Natural killer cell (primary cell): Measurements from ENCODE around the gene EYA4. TPM values are rescaled to one million over a fixed set of nuclear protein-coding genes. Genes with fewer than 3 reads are reported as not detected.

Experiments
- ATAC-seq, 3 donors: fragments of 150-1000 bp in 2 of 3; fragments of 200-7000 bp in 1 of 3; cut with Tn5 transposase; 1 replicate in 1 of 3; 2 replicates in 2 of 3; pipeline ENCODE4 v1.10.0; 2021; ENCODE audit warnings: mild to moderate bottlenecking in 2 of 3, moderate library complexity in 2 of 3
- DNase-seq, 2 donors: peaks; one replicate each; pipeline versions ENCODE4 v3.0.0 to v3.0.0-alpha.2; 2013 to 2021; ENCODE audit warnings: mixed read lengths in 1 of 2
- H3K27ac ChIP-seq: one replicate; pipeline ENCODE4 v1.5.1; 2013; ENCODE audit warnings: mild to moderate bottlenecking, low read length
- H3K27me3 ChIP-seq: one replicate; pipeline ENCODE4 v1.6.1; 2013; ENCODE audit warnings: low read length; ENCODE audit not compliant: control insufficient read depth, insufficient read depth
- H3K36me3 ChIP-seq: one replicate; pipeline ENCODE4 v1.6.1; 2013; ENCODE audit warnings: low read length; ENCODE audit not compliant: control insufficient read depth, insufficient read depth
- H3K4me1 ChIP-seq: one replicate; pipeline ENCODE4 v1.6.1; 2013; ENCODE audit warnings: low read length; ENCODE audit not compliant: control insufficient read depth, insufficient read depth
- H3K4me3 ChIP-seq: one replicate; pipeline ENCODE4 v1.5.1; 2013; ENCODE audit warnings: low read length
- H3K9me3 ChIP-seq: one replicate; pipeline ENCODE4 v1.6.1; 2013; ENCODE audit warnings: low read length; ENCODE audit not compliant: control insufficient read depth, insufficient read depth
- H3K27ac Mint-ChIP-seq, 2 donors: one replicate each; pipeline ENCODE4 v1.8.0; 2022; ENCODE audit warnings: mild to moderate bottlenecking in 2 of 2, mixed read lengths in 2 of 2, moderate library complexity in 1 of 2
- H3K27me3 Mint-ChIP-seq, 2 donors: one replicate each; pipeline ENCODE4 v1.8.0; 2022; ENCODE audit warnings: low read depth in 2 of 2, mixed read lengths in 2 of 2
- H3K36me3 Mint-ChIP-seq: one replicate; pipeline ENCODE4 v1.8.0; 2022; ENCODE audit warnings: mixed read lengths
- H3K4me1 Mint-ChIP-seq, 2 donors: one replicate each; pipeline ENCODE4 v1.8.0; 2022; ENCODE audit warnings: mixed read lengths in 2 of 2
- H3K4me3 Mint-ChIP-seq: one replicate; pipeline ENCODE4 v1.8.0; 2022; ENCODE audit warnings: mild to moderate bottlenecking, moderate library complexity, mixed read lengths
- H3K9me3 Mint-ChIP-seq, 2 donors: one replicate each; pipeline ENCODE4 v1.8.0; 2022; ENCODE audit warnings: mixed read lengths in 2 of 2
- CTCF ChIP-seq: fragments of 200-600 bp; IDR thresholded peaks from one replicate; pipeline ENCODE4 v1.8.0; 2022; ENCODE audit warnings: antibody characterized with exemption
- WGBS: methylation state at CpG from one replicate; pipeline ENCODE4 v1.1.7; 2013; ENCODE audit warnings: missing lambda C conversion rate; ENCODE audit not compliant: insufficient coverage; 5-methylcytosine and 5-hydroxymethylcytosine counted together
- intact Hi-C: fragments of 100-400 bp; cut with micrococcal nuclease; formaldehyde crosslinking; loops from one replicate; pipeline ENCODE4 v1.14.2; 2022
- total RNA-seq, 4 donors: library from RNA; stranded (reverse); fragments of 120-200 nt in 1 of 4; gene quantifications; one replicate each; pipeline versions ENCODE4 v1.2.3 to v1.2.4, GENCODE V29; 2013 to 2022

EYA4 gene, protein sequence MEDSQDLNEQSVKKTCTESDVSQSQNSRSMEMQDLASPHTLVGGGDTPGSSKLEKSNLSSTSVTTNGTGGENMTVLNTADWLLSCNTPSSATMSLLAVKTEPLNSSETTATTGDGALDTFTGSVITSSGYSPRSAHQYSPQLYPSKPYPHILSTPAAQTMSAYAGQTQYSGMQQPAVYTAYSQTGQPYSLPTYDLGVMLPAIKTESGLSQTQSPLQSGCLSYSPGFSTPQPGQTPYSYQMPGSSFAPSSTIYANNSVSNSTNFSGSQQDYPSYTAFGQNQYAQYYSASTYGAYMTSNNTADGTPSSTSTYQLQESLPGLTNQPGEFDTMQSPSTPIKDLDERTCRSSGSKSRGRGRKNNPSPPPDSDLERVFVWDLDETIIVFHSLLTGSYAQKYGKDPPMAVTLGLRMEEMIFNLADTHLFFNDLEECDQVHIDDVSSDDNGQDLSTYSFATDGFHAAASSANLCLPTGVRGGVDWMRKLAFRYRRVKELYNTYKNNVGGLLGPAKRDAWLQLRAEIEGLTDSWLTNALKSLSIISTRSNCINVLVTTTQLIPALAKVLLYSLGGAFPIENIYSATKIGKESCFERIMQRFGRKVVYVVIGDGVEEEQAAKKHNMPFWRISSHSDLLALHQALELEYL
- total RNA-seq: not detected
- not detected for total RNA-seq (2013)

- Histone ChIP-seq H3K4me3 (no peak within 1 kb of the TSS), H3K27ac (no peak within 1 kb of the TSS), H3K9me3 (no peaks in the 10 kb centered on the region), H3K27me3 (peaks cover 32% of the 10 kb centered on the region), H3K36me3 (no peaks in the 10 kb centered on the region), H3K4me1 (no peaks in the 10 kb centered on the region)
- WGBS: 2% methylated on average over 73 of the region's 84 CpGs
- no peaks in the 10 kb centered on the region for H3K4me1 Mint-ChIP-seq
- peaks cover 28 to 36% of the 10 kb centered on the region in 2 donors for H3K27me3 Mint-ChIP-seq
- no peaks in the 10 kb centered on the region for H3K36me3 Mint-ChIP-seq
- TF ChIP-seq CTCF: no peak
- no peak within 1 kb of the TSS for H3K27ac Mint-ChIP-seq
- no peak within 1 kb of the TSS for H3K4me3 Mint-ChIP-seq
- DNase-seq (no peak), ATAC-seq (no peak)
- no peaks in the 10 kb centered on the region for H3K9me3 Mint-ChIP-seq
- intact Hi-C loops: no loop called here
These were observed at the start of gene EYA4 for GRCh38 chr6:133241086-133241900. Gene EYA4 (plus strand): TSS chr6:133241357. CDS start chr6:133274781, 33,424 bp downstream.

- no peak overlapping the region for H3K4me3 ChIP-seq
- H3K27ac Mint-ChIP-seq: no peak overlapping the region
- H3K9me3 ChIP-seq: no peaks in the 10 kb centered on the region
- H3K36me3 ChIP-seq: no peaks in the 10 kb centered on the region
- TF ChIP-seq CTCF: no peak
- H3K4me3 Mint-ChIP-seq: no peak overlapping the region
- no peak overlapping the region for H3K27ac ChIP-seq
- no peaks in the 10 kb centered on the region for H3K4me1 Mint-ChIP-seq
- no peaks in the 10 kb centered on the region for H3K27me3 Mint-ChIP-seq
- WGBS: 80% methylated on average over 1 of the region's 1 CpG
- ATAC-seq (no peak), DNase-seq (no peak)
- H3K9me3 Mint-ChIP-seq: peaks cover 2 to 6% of the 10 kb centered on the region in 2 donors
- intact Hi-C loops: no loop called here
- H3K27me3 ChIP-seq: no peaks in the 10 kb centered on the region
- no peaks in the 10 kb centered on the region for H3K4me1 ChIP-seq
- H3K36me3 Mint-ChIP-seq: no peaks in the 10 kb centered on the region
These were observed 47.8 kb upstream of the EYA4 start for GRCh38 chr6:133193396-133193795.

GRCh38 chr6:133198725-133199124 is 42.4 kb upstream of the EYA4 start:
- Mint-ChIP-seq H3K4me3 (no peak overlapping the region), H3K27ac (no peak overlapping the region), H3K4me1 (no peaks in the 10 kb centered on the region), H3K36me3 (no peaks in the 10 kb centered on the region), H3K9me3 (peaks cover 2 to 4% of the 10 kb centered on the region in 2 donors), H3K27me3 (no peaks in the 10 kb centered on the region)
- H3K36me3 ChIP-seq: no peaks in the 10 kb centered on the region
- 62% methylated on average over 2 of the region's 2 CpGs for WGBS
- H3K27me3 ChIP-seq: no peaks in the 10 kb centered on the region
- no peaks in the 10 kb centered on the region for H3K9me3 ChIP-seq
- DNase-seq (no peak), ATAC-seq (no peak)
- intact Hi-C loops: no loop called here
- no peak overlapping the region for H3K27ac ChIP-seq
- TF ChIP-seq CTCF: no peak
- H3K4me1 ChIP-seq: no peaks in the 10 kb centered on the region
- H3K4me3 ChIP-seq: no peak overlapping the region
